IMR-90 (cell line): ENCODE results near the gene FAM98C. TPM values are rescaled to one million over a fixed set of nuclear protein-coding genes. Genes with fewer than 3 reads are reported as not detected.

Experiments used
- ATAC-seq: fragments of 200-7000 bp; cut with Tn5 transposase; 2 replicates; pipeline ENCODE4 v1.9.1; 2020; ENCODE audit warnings: low read depth, mild to moderate bottlenecking, moderate library complexity
- BruUV-seq: library from RNA; stranded (reverse); fragments of 400-500 nt; replicated peaks from 2 replicates; lab custom pipeline; 2021; lab: Mats Ljungman, UMichigan
- CTCF ChIA-PET: fragments of 300-600 bp; formaldehyde crosslinking; extraction: SDS; loops from one replicate; lab custom pipeline; 2021; ENCODE audit warnings: antibody characterized with exemption; lab: Yijun Ruan, JAX
- POLR2A ChIA-PET: fragments of 300-600 bp; sonication (Branson Sonifier 250); formaldehyde crosslinking; loops from one replicate; lab custom pipeline; 2022; ENCODE audit warnings: antibody characterized with exemption; ENCODE audit not compliant: unreplicated experiment; lab: Charles Lee
- DNase-seq: peaks from one replicate; pipeline ENCODE4 v3.0.0; 2013
- H2AFZ ChIP-seq: replicated peaks from 2 replicates; pipeline ENCODE3; 2013; ENCODE audit warnings: low read length, mild to moderate bottlenecking; ENCODE audit not compliant: poor library complexity
- H2AK5ac ChIP-seq: 2 replicates; pipeline ENCODE4 v1.6.1; 2013; ENCODE audit warnings: low read depth, low read length, inconsistent platforms
- H2AK9ac ChIP-seq: replicated peaks from 2 replicates; pipeline ENCODE3; 2013; ENCODE audit warnings: mild to moderate bottlenecking, low read depth, low read length, moderate library complexity; ENCODE audit not compliant: poor library complexity
- H2BK120ac ChIP-seq: 2 replicates; pipeline ENCODE4 v1.6.1; 2013; ENCODE audit warnings: low read depth, low read length, inconsistent platforms
- H2BK15ac ChIP-seq: 3 replicates; pipeline ENCODE4 v1.6.1; 2013; ENCODE audit warnings: low read depth, low read length, inconsistent platforms
- H2BK20ac ChIP-seq: 2 replicates; pipeline ENCODE4 v1.6.1; 2013; ENCODE audit warnings: low read depth, mild to moderate bottlenecking, inconsistent platforms, low read length, moderate library complexity
- H2BK5ac ChIP-seq: 2 replicates; pipeline ENCODE4 v1.6.1; 2013; ENCODE audit warnings: mild to moderate bottlenecking, low read depth, low read length, inconsistent platforms; ENCODE audit not compliant: poor library complexity, severe bottlenecking
- H3K14ac ChIP-seq: replicated peaks from 2 replicates; pipeline ENCODE4 v1.6.1; 2013; ENCODE audit warnings: low read depth, low read length, inconsistent platforms
- H3K18ac ChIP-seq: 2 replicates; pipeline ENCODE4 v1.6.1; 2013; ENCODE audit warnings: low read depth, low read length, control low read depth
- H3K23ac ChIP-seq: 2 replicates; pipeline ENCODE4 v1.6.1; 2013; ENCODE audit warnings: low read depth, low read length, inconsistent platforms
- H3K27ac ChIP-seq: 2 replicates; pipeline ENCODE4 v1.5.1; 2013; ENCODE audit warnings: mild to moderate bottlenecking, control low read depth, low read length; ENCODE audit not compliant: insufficient read depth
- H3K27me3 ChIP-seq: 2 replicates; pipeline ENCODE4 v1.6.1; 2013; ENCODE audit warnings: low read length; ENCODE audit not compliant: control insufficient read depth, insufficient read depth
- H3K36me3 ChIP-seq: 2 replicates; pipeline ENCODE4 v1.6.1; 2013; ENCODE audit warnings: low read length, mixed read lengths; ENCODE audit not compliant: control insufficient read depth, insufficient read depth
- H3K4ac ChIP-seq: 2 replicates; pipeline ENCODE4 v1.6.1; 2013; ENCODE audit warnings: low read depth, low read length, inconsistent platforms
- H3K4me1 ChIP-seq: 2 replicates; pipeline ENCODE4 v1.6.1; 2013; ENCODE audit warnings: low read length, mixed read lengths; ENCODE audit not compliant: control insufficient read depth, insufficient read depth
- H3K4me2 ChIP-seq: 2 replicates; pipeline ENCODE4 v1.6.1; 2013; ENCODE audit warnings: low read depth, mild to moderate bottlenecking, control low read depth, low read length, moderate library complexity
- H3K4me3 ChIP-seq: 2 replicates; pipeline ENCODE4 v1.5.1; 2013; ENCODE audit warnings: low read depth, mild to moderate bottlenecking, control low read depth, low read length, moderate library complexity; ENCODE audit not compliant: insufficient read depth
- H3K56ac ChIP-seq: 2 replicates; pipeline ENCODE4 v1.6.1; 2013; ENCODE audit warnings: low read length, inconsistent platforms; ENCODE audit not compliant: insufficient read depth; ENCODE audit errors: extremely low read depth
- H3K79me1 ChIP-seq, 2 experiments: 2 replicates each; pipeline ENCODE4 v1.6.1; 2013; ENCODE audit warnings: low read length in 2 of 2, inconsistent platforms in 1 of 2, low read depth in 1 of 2
- H3K9ac ChIP-seq: 2 replicates; pipeline ENCODE4 v1.6.1; 2013; ENCODE audit warnings: low read depth, low read length, control low read depth
- H3K9me1 ChIP-seq: 2 replicates; pipeline ENCODE4 v1.6.1; 2013; ENCODE audit warnings: low read length, inconsistent platforms; ENCODE audit not compliant: insufficient read depth
- H3K9me3 ChIP-seq: 2 replicates; pipeline ENCODE4 v1.6.1; 2013; ENCODE audit warnings: low read length; ENCODE audit not compliant: control insufficient read depth, insufficient read depth
- H4K20me1 ChIP-seq: 2 replicates; pipeline ENCODE4 v1.6.1; 2013; ENCODE audit warnings: low read length, inconsistent platforms; ENCODE audit not compliant: insufficient read depth
- H4K5ac ChIP-seq: 2 replicates; pipeline ENCODE4 v1.6.1; 2013; ENCODE audit warnings: mild to moderate bottlenecking, low read depth, low read length, control low read depth
- H4K8ac ChIP-seq, 2 experiments: 2 replicates each; pipeline ENCODE4 v1.6.1; 2013; ENCODE audit warnings: low read depth in 2 of 2, low read length in 2 of 2, control low read depth in 1 of 2, inconsistent platforms in 1 of 2
- H4K91ac ChIP-seq: 2 replicates; pipeline ENCODE4 v1.6.1; 2013; ENCODE audit warnings: low read depth, low read length, inconsistent platforms; ENCODE audit not compliant: insufficient read depth
- FOS ChIP-seq: fragments of 150-350 bp; IDR thresholded peaks from 2 replicates; pipeline ENCODE4 v1.6.1; 2016; ENCODE audit warnings: low read depth, low read length
- RCOR1 ChIP-seq: IDR thresholded peaks from 2 replicates; pipeline ENCODE4 v1.6.1; 2012; ENCODE audit warnings: mild to moderate bottlenecking, low read length, improper control_type of control experiment; ENCODE audit not compliant: insufficient replicate concordance
- WGBS, 2 experiments: methylation state at CpG; one replicate each; pipeline versions ENCODE4 v1.1.5 to v1.1.7; 2013; ENCODE audit warnings: missing lambda C conversion rate in 2 of 2; ENCODE audit not compliant: insufficient read length in 1 of 2; ENCODE audit errors: extremely low coverage in 2 of 2; 5-methylcytosine and 5-hydroxymethylcytosine counted together
- dilution Hi-C: fragments of 300-500 bp; cut with HindIII; formaldehyde crosslinking; loops from one replicate; pipeline ENCODE4 v1.14.3; 2018; ENCODE audit warnings: low sequenced_read_pairs; ENCODE audit not compliant: unreplicated experiment
- in situ Hi-C: fragments of 300-500 bp; cut with MboI; formaldehyde crosslinking; loops from 3 replicates; pipeline ENCODE4 v1.14.3; 2019; ENCODE audit warnings: low sequenced_read_pairs, inconsistent platforms, mixed read lengths
- intact Hi-C: fragments of 100-400 bp; cut with micrococcal nuclease; formaldehyde crosslinking; loops from 2 replicates; pipeline ENCODE4 v1.10.0; 2022
- polyA plus RNA-seq, 3 experiments: library from polyadenylated mRNA; depleted of rRNA; stranded (reverse); fragments of >200 nt; gene quantifications; 2 replicates each; pipeline ENCODE4 v1.2.3, GENCODE V29; 2012; ENCODE audit warnings: low replicate concordance in 1 of 3
- total RNA-seq: library from RNA; depleted of rRNA; stranded (reverse); fragments of >200 nt; gene quantifications from 2 replicates; pipeline ENCODE4 v1.2.3, GENCODE V29; 2012
- TF ChIP-seq, protein P1 (sequence below): fragments of 150-350 bp; IDR thresholded peaks from 2 replicates; pipeline ENCODE4 v1.6.1; 2016; ENCODE audit warnings: low read depth, mild to moderate bottlenecking, low read length, moderate library complexity, borderline replicate concordance

The FAM98C gene
- total and polyA plus RNA-seq, 2 of the 4 experiments (the other 2 are of a cell fraction): 3.6 to 17.9 TPM

DNA sequence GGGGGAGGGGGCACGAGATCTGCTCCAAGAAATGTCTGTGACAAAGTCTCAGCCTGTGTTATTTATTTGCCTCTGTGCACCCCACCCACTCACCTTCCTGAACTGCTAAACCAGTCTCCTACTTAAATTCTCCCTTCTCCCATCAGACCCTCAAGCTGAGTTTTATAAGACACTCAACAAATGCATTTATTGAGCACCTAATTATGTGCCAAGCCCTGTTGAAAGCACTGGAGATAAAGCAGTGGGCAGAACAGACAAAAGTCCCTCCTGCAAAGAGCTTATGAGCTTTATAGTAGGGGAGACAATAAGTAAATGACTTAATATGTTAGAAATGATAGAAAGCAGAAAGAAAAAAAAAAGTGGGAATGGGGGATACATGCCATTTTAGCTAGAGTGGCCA is 3.4 kb upstream of the FAM98C start:
- H2BK120ac ChIP-seq: no peak overlapping the region
- TF ChIP-seq FOS (no peak), RCOR1 (no peak)
- TF ChIP-seq, protein P1, sequence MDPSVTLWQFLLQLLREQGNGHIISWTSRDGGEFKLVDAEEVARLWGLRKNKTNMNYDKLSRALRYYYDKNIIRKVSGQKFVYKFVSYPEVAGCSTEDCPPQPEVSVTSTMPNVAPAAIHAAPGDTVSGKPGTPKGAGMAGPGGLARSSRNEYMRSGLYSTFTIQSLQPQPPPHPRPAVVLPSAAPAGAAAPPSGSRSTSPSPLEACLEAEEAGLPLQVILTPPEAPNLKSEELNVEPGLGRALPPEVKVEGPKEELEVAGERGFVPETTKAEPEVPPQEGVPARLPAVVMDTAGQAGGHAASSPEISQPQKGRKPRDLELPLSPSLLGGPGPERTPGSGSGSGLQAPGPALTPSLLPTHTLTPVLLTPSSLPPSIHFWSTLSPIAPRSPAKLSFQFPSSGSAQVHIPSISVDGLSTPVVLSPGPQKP: no peak
- ChIA-PET CTCF (interaction anchor here (0.5 to 1.5 kb wide), 2 partner anchors 165 to 531 kb away, joined by 3 to 4 read pairs; partner anchors contain the start of genes MRPS12 and SARS2), POLR2A (no interaction called here)
- in situ Hi-C loops: no loop called here
- no peak overlapping the region for H2BK20ac ChIP-seq
- 0 out of 2 replicates have a peak, but pooled peaks cover 3% of the 10 kb centered on the region for H3K9me1 ChIP-seq
- no peak overlapping the region for H3K23ac ChIP-seq
- dilution Hi-C loops: no loop called here
- no peak overlapping the region for H3K56ac ChIP-seq
- no peaks in the 10 kb centered on the region for H4K20me1 ChIP-seq
- H3K9me3 ChIP-seq: no peaks in the 10 kb centered on the region
- H3K9ac ChIP-seq: no peak overlapping the region
- H2AK5ac ChIP-seq: no peak overlapping the region
- H3K4me2 ChIP-seq: no peak overlapping the region
- no peaks in the 10 kb centered on the region for H3K4me1 ChIP-seq
- H2AFZ ChIP-seq: no peak overlapping the region
- WGBS, 2 experiments: no CpG with 5 or more reads among the region's 1 CpG
- H3K4me3 ChIP-seq: no peak overlapping the region
- no TSS peak for BruUV-seq
- H3K27me3 ChIP-seq: no peaks in the 10 kb centered on the region
- no peak overlapping the region for H4K91ac ChIP-seq
- H4K5ac ChIP-seq: no peak overlapping the region
- intact Hi-C loops: no loop called here
- peaks cover 10% of the 10 kb centered on the region; the same call in 1 of the 2 replicates for H3K36me3 ChIP-seq
- H3K79me1 ChIP-seq: peaks cover 6 to 12% of the 10 kb centered on the region in 2 experiments; a peak in 3 of 4 replicates
- no peak overlapping the region for H3K4ac ChIP-seq
- no peak overlapping the region for H2AK9ac ChIP-seq
- no peak for DNase-seq
- no peak overlapping the region for H3K27ac ChIP-seq
- H2BK15ac ChIP-seq: no peak overlapping the region
- H2BK5ac ChIP-seq: no peak overlapping the region
- no peak overlapping the region for H4K8ac ChIP-seq
- H3K14ac ChIP-seq: no peak overlapping the region
- ATAC-seq: no peak
- H3K18ac ChIP-seq: no peak overlapping the region
